ENCODE data around the gene CCNF. TPM values are rescaled to one million over a fixed set of nuclear protein-coding genes. Genes with fewer than 3 reads are reported as not detected.

Gene CCNF
- total RNA-seq, 1 experiment from 2014 or later = 35.8 TPM

- no TSS peak for BruUV-seq (replicated peaks)
- ChIA-PET POLR2A (interaction anchor here (0.5 kb wide), 1 partner anchor 12 kb away, joined by 3 read pairs; no protein-coding TSS in a partner anchor), CTCF (no interaction called here)
- Histone ChIP-seq H3K36me3 (ENCODE audit: control insufficient read depth, insufficient read depth, low read length) (no peaks in the 10 kb centered on the region), H3K27ac (ENCODE audit: low read length) (no peak overlapping the region), H3K27me3 (ENCODE audit: control insufficient read depth, insufficient read depth, low read length) (no peaks in the 10 kb centered on the region), H3K9me3 (ENCODE audit: control insufficient read depth, insufficient read depth, low read depth, low read length) (no peaks in the 10 kb centered on the region), H3K4me3 (ENCODE audit: low read depth in 2 of 2, low read length in 2 of 2) (no peak overlapping the region), H3K4me1 (ENCODE audit: control insufficient read depth, insufficient read depth, low read length) (no peaks in the 10 kb centered on the region)
- in situ Hi-C loops (cut with HindIII; ENCODE audit: low pct_unique_long_range_greater_than_20kb, low sequenced_read_pairs) (no loop called here), intact Hi-C loops (cut with micrococcal nuclease; ENCODE audit: unreplicated experiment) (no loop called here)
- TF ChIP-seq CTCF (IDR thresholded peaks at IDR 0.05) (no peak), REST (IDR thresholded peaks at IDR 0.05; ENCODE audit: insufficient read depth in 1 of 2, low read depth in 2 of 2, low read length in 1 of 2) (no peak), SIN3A (IDR thresholded peaks at IDR 0.05; ENCODE audit: borderline replicate concordance, insufficient read depth, low read depth, low read length) (no peak), TCF7L2 (IDR thresholded peaks at IDR 0.05; ENCODE audit: low read depth, low read length) (no peak), POLR2AphosphoS5 (IDR thresholded peaks at IDR 0.05; ENCODE audit: low read depth, low read length) (no peak)
- ATAC-seq = no peak
- DNase-seq (ENCODE audit: low read depth, low spot score) = no peak
Observed at GRCh38 chr16:2398520-2398919, 30.7 kb upstream of the CCNF start.

- H3K4me3 ChIP-seq (ENCODE audit: low read depth in 2 of 2, low read length in 2 of 2) = no peak overlapping the region
- no peak for ATAC-seq
- no peaks in the 10 kb centered on the region for H3K9me3 ChIP-seq (ENCODE audit: control insufficient read depth, insufficient read depth, low read depth, low read length)
- ChIA-PET CTCF (no interaction called here), POLR2A (no interaction called here)
- no peaks in the 10 kb centered on the region for H3K36me3 ChIP-seq (ENCODE audit: control insufficient read depth, insufficient read depth, low read length)
- H3K27ac ChIP-seq (ENCODE audit: low read length) = peak overlapping the region; percentile 37; the same call in 1 of the 2 replicates
- in situ Hi-C loops (cut with HindIII; ENCODE audit: low pct_unique_long_range_greater_than_20kb, low sequenced_read_pairs) = no loop called here
- no TSS peak for BruUV-seq (replicated peaks)
- H3K4me1 ChIP-seq (ENCODE audit: control insufficient read depth, insufficient read depth, low read length) = no peaks in the 10 kb centered on the region
- no peaks in the 10 kb centered on the region for H3K27me3 ChIP-seq (ENCODE audit: control insufficient read depth, insufficient read depth, low read length)
- intact Hi-C loops (cut with micrococcal nuclease; ENCODE audit: unreplicated experiment) = no loop called here
- DNase-seq (ENCODE audit: low read depth, low spot score) = no peak
- no peak for TF ChIP-seq POLR2AphosphoS5 (IDR thresholded peaks at IDR 0.05; ENCODE audit: low read depth, low read length)
- no peak for TF ChIP-seq CTCF (IDR thresholded peaks at IDR 0.05)
- TF ChIP-seq SIN3A (IDR thresholded peaks at IDR 0.05; ENCODE audit: borderline replicate concordance, insufficient read depth, low read depth, low read length) = no peak
- TF ChIP-seq TCF7L2 (IDR thresholded peaks at IDR 0.05; ENCODE audit: low read depth, low read length) = no peak
- no peak for TF ChIP-seq REST (IDR thresholded peaks at IDR 0.05; ENCODE audit: insufficient read depth in 1 of 2, low read depth in 2 of 2, low read length in 1 of 2)
Observed at GRCh38 chr16:2404099-2404498, 25.1 kb upstream of the CCNF start.

Measured in Panc1 (cell line).